H9 (cell line): ENCODE measurements around the gene PIK3R5. TPM values are rescaled to one million over a fixed set of nuclear protein-coding genes. Genes with fewer than 3 reads are reported as not detected.
A peak's percentile ranks its signal among the peaks of the same experiment; 100 is the strongest.

Source experiments
- DNase-seq: peaks from one replicate; pipeline ENCODE4 v3.0.0-alpha.2; 2017
- H2AFZ ChIP-seq: one replicate; pipeline ENCODE4 v1.6.1; 2013; ENCODE audit warnings: mild to moderate bottlenecking, low read length, control low read depth, moderate library complexity
- H2AK5ac ChIP-seq: 2 replicates; pipeline ENCODE4 v1.6.1; 2013; ENCODE audit warnings: low read length, control low read depth, mixed read lengths; ENCODE audit not compliant: insufficient read length
- H2BK120ac ChIP-seq: one replicate; pipeline ENCODE4 v1.6.1; 2013; ENCODE audit warnings: low read depth, mild to moderate bottlenecking, low read length, control low read depth, inconsistent platforms; ENCODE audit not compliant: poor library complexity, severe bottlenecking
- H2BK12ac ChIP-seq: 2 replicates; pipeline ENCODE4 v1.6.1; 2013; ENCODE audit warnings: low read length, control low read depth, mixed read lengths, low read depth; ENCODE audit not compliant: insufficient read length
- H2BK15ac ChIP-seq: 2 replicates; pipeline ENCODE4 v1.6.1; 2013; ENCODE audit warnings: low read depth, low read length, control low read depth
- H2BK20ac ChIP-seq: one replicate; pipeline ENCODE4 v1.6.1; 2013; ENCODE audit warnings: low read depth, mild to moderate bottlenecking, low read length, control low read depth, inconsistent platforms; ENCODE audit not compliant: poor library complexity, severe bottlenecking
- H2BK5ac ChIP-seq: 2 replicates; pipeline ENCODE4 v1.6.1; 2013; ENCODE audit warnings: low read length, control low read depth, mixed read lengths; ENCODE audit not compliant: insufficient read length
- H3K14ac ChIP-seq: 2 replicates; pipeline ENCODE4 v1.6.1; 2013; ENCODE audit warnings: low read length, control low read depth; ENCODE audit not compliant: insufficient read depth
- H3K18ac ChIP-seq: 2 replicates; pipeline ENCODE4 v1.6.1; 2013; ENCODE audit warnings: low read depth, mild to moderate bottlenecking, mixed read lengths, low read length, control low read depth; ENCODE audit not compliant: insufficient read length
- H3K23ac ChIP-seq: 2 replicates; pipeline ENCODE4 v1.6.1; 2013; ENCODE audit warnings: low read length, control low read depth, mixed read lengths, low read depth; ENCODE audit not compliant: insufficient read length
- H3K23me2 ChIP-seq: 2 replicates; pipeline ENCODE4 v1.6.1; 2013; ENCODE audit warnings: low read depth, mild to moderate bottlenecking, mixed read lengths, low read length, control low read depth; ENCODE audit not compliant: insufficient read length, poor library complexity, severe bottlenecking
- H3K27ac ChIP-seq: 2 replicates; pipeline ENCODE4 v1.5.1; 2013; ENCODE audit warnings: low read length, control low read depth, mixed read lengths, low read depth; ENCODE audit not compliant: insufficient read length
- H3K27me3 ChIP-seq: 2 replicates; pipeline ENCODE4 v1.6.1; 2013; ENCODE audit warnings: low read length, control low read depth, inconsistent platforms; ENCODE audit not compliant: insufficient read depth
- H3K4ac ChIP-seq: 2 replicates; pipeline ENCODE4 v1.6.1; 2013; ENCODE audit warnings: low read depth, mild to moderate bottlenecking, control low read depth, inconsistent platforms, low read length, moderate library complexity
- H3K4me1 ChIP-seq: 2 replicates; pipeline ENCODE4 v1.6.1; 2013; ENCODE audit warnings: low read length, control low read depth, inconsistent platforms; ENCODE audit not compliant: insufficient read depth
- H3K4me2 ChIP-seq: 2 replicates; pipeline ENCODE4 v1.6.1; 2013; ENCODE audit warnings: low read length, control low read depth, mixed read lengths; ENCODE audit not compliant: insufficient read length, insufficient read depth
- H3K56ac ChIP-seq: 2 replicates; pipeline ENCODE4 v1.6.1; 2013; ENCODE audit warnings: low read depth, mild to moderate bottlenecking, mixed read lengths, low read length, control low read depth; ENCODE audit not compliant: insufficient read length
- H3K79me1 ChIP-seq: 2 replicates; pipeline ENCODE4 v1.6.1; 2013; ENCODE audit warnings: low read depth, mild to moderate bottlenecking, moderate library complexity, low read length, control low read depth, inconsistent platforms; ENCODE audit not compliant: insufficient read depth, poor library complexity, severe bottlenecking
- H3K79me2 ChIP-seq: 2 replicates; pipeline ENCODE4 v1.6.1; 2013; ENCODE audit warnings: low read length, control low read depth, inconsistent platforms; ENCODE audit not compliant: insufficient read depth
- H3K9ac ChIP-seq: 2 replicates; pipeline ENCODE4 v1.6.1; 2013; ENCODE audit warnings: low read length, control low read depth, mixed read lengths; ENCODE audit not compliant: insufficient read length; ENCODE audit errors: extremely low read depth
- H3K9me3 ChIP-seq: one replicate; pipeline ENCODE4 v1.6.1; 2013; ENCODE audit warnings: low read depth, low read length, inconsistent platforms; ENCODE audit not compliant: control insufficient read depth
- H3T11ph ChIP-seq: one replicate; pipeline ENCODE4 v1.6.1; 2013; ENCODE audit warnings: mild to moderate bottlenecking, low read length, control low read depth, inconsistent platforms
- H4K20me1 ChIP-seq: one replicate; pipeline ENCODE4 v1.6.1; 2013; ENCODE audit not compliant: control insufficient read depth, insufficient read length, insufficient read depth
- H4K5ac ChIP-seq: 2 replicates; pipeline ENCODE4 v1.6.1; 2013; ENCODE audit warnings: low read depth, mild to moderate bottlenecking, mixed read lengths, low read length, control low read depth; ENCODE audit not compliant: insufficient read length
- H4K8ac ChIP-seq: replicated peaks from 2 replicates; pipeline ENCODE4 v1.6.1; 2013; ENCODE audit warnings: low read length, control low read depth, mixed read lengths, low read depth; ENCODE audit not compliant: insufficient read length
- H4K91ac ChIP-seq: 2 replicates; pipeline ENCODE4 v1.6.1; 2013; ENCODE audit warnings: low read depth, mild to moderate bottlenecking, moderate library complexity, mixed read lengths, low read length, control low read depth; ENCODE audit not compliant: insufficient read length
- H3K27ac Mint-ChIP-seq, 3 experiments: 2 replicates in 2 of 3; 3 replicates in 1 of 3; pipeline ENCODE4 v1.8.0; 2020 to 2021; ENCODE audit warnings: mixed read lengths in 3 of 3, mild to moderate bottlenecking in 1 of 3, moderate library complexity in 1 of 3
- H3K27me3 Mint-ChIP-seq: 2 replicates; pipeline ENCODE4 v1.8.0; 2021; ENCODE audit warnings: low read depth, mild to moderate bottlenecking, moderate library complexity, mixed read lengths
- H3K36me3 Mint-ChIP-seq, 3 experiments: 2 replicates in 2 of 3; 3 replicates in 1 of 3; pipeline ENCODE4 v1.8.0; 2020 to 2021; ENCODE audit warnings: low read depth in 3 of 3, mixed read lengths in 3 of 3; ENCODE audit not compliant: insufficient read depth in 1 of 3
- H3K4me1 Mint-ChIP-seq, 2 experiments: 2 replicates each; pipeline ENCODE4 v1.8.0; 2020; ENCODE audit warnings: mixed read lengths in 2 of 2
- H3K4me3 Mint-ChIP-seq, 2 experiments: 2 replicates in 1 of 2; 3 replicates in 1 of 2; pipeline ENCODE4 v1.8.0; 2020 to 2021; ENCODE audit warnings: mild to moderate bottlenecking in 2 of 2, mixed read lengths in 2 of 2, moderate library complexity in 1 of 2
- H3K9me3 Mint-ChIP-seq, 2 experiments: 2 replicates in 1 of 2; 3 replicates in 1 of 2; pipeline ENCODE4 v1.8.0; 2020; ENCODE audit warnings: mild to moderate bottlenecking in 2 of 2, mixed read lengths in 2 of 2, moderate library complexity in 1 of 2
- CTCF ChIP-seq: fragments of 200-600 bp; sonication (generic); conservative IDR thresholded peaks from 3 replicates; pipeline ENCODE4 v1.8.0; 2021; ENCODE audit warnings: antibody characterized with exemption, mild to moderate bottlenecking
- WGBS: extraction: QIAGEN DNeasy Blood & Tissue Kit; methylation state at CpG from one replicate; pipeline ENCODE4 v1.1.7; 2013; ENCODE audit warnings: missing lambda C conversion rate, low lambda C conversion rate, mixed read lengths; ENCODE audit not compliant: insufficient read length; ENCODE audit errors: extremely low coverage; 5-methylcytosine and 5-hydroxymethylcytosine counted together
- total RNA-seq: library from RNA; stranded (reverse); gene quantifications from 2 replicates; pipeline ENCODE4 v1.2.1, GENCODE V29; 2021

PIK3R5 gene
- total RNA-seq, 1 experiment from 2014 or later = 1.4 TPM

GRCh38 chr17:8880466-8880865, 85.0 kb downstream of the PIK3R5 start:
- no peak overlapping the region for H2BK5ac ChIP-seq
- no peak overlapping the region for H2AK5ac ChIP-seq
- H3K4ac ChIP-seq = no peak overlapping the region
- H3K9me3 ChIP-seq = no peaks in the 10 kb centered on the region
- H3K27me3 ChIP-seq = no peaks in the 10 kb centered on the region
- H3T11ph ChIP-seq = no peak overlapping the region
- no peak overlapping the region for H2BK15ac ChIP-seq
- no peak overlapping the region for H3K14ac ChIP-seq
- no peak overlapping the region for H3K4me3 Mint-ChIP-seq
- H3K9ac ChIP-seq = no peak overlapping the region
- DNase-seq = no peak
- no peak for TF ChIP-seq CTCF
- no peak overlapping the region for H4K5ac ChIP-seq
- H4K20me1 ChIP-seq = no peaks in the 10 kb centered on the region
- no peaks in the 10 kb centered on the region for H3K79me1 ChIP-seq
- H3K36me3 Mint-ChIP-seq = no peaks in the 10 kb centered on the region; a peak in 1 of 7 replicates
- no peak overlapping the region for H2BK20ac ChIP-seq
- H2BK12ac ChIP-seq = no peak overlapping the region
- no peak overlapping the region for H4K8ac ChIP-seq
- H3K4me1 Mint-ChIP-seq = peaks cover 3 to 5% of the 10 kb centered on the region in 2 experiments
- H4K91ac ChIP-seq = no peak overlapping the region
- no peak overlapping the region for H3K56ac ChIP-seq
- no peak overlapping the region for H3K27ac ChIP-seq
- H3K18ac ChIP-seq = no peak overlapping the region
- no peak overlapping the region for H2BK120ac ChIP-seq
- no peaks in the 10 kb centered on the region; the same call in 1 of the 2 replicates for H3K27me3 Mint-ChIP-seq
- peaks cover 5% of the 10 kb centered on the region; the same call in 1 of the 2 replicates for H3K4me1 ChIP-seq
- no peaks in the 10 kb centered on the region for H3K79me2 ChIP-seq
- H3K4me2 ChIP-seq = no peak overlapping the region
- H2AFZ ChIP-seq = no peak overlapping the region
- no peaks in the 10 kb centered on the region for H3K9me3 Mint-ChIP-seq
- H3K23ac ChIP-seq = no peak overlapping the region
- peak overlapping the region in 1 of 3 experiments; percentile 40; a peak in 1 of 7 replicates for H3K27ac Mint-ChIP-seq
- WGBS = no CpG with 5 or more reads among the region's 7 CpGs
- no peaks in the 10 kb centered on the region for H3K23me2 ChIP-seq
